Measurements from ENCODE around the gene UBQLN3.

DNA sequence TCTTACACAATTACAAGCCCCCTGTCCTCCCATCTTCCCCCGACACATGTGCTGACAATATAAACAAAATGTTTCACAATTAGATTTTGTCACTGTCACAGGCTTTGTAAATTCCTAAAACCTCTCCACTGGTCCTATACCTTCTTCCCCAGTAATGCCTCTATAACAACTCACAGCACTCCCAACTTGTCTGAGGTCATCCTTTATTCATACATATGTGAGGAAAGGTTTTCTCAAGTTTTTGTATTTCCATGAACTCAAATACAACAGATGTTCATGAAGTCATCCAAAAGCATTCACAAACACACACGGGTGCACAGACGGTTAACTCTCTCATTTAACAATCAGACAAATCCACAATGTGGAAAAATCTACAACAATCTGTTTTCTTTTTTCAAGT lies 36.7 kb upstream of the UBQLN3 start:
- TF ChIP-seq ZBTB7A (IDR thresholded peaks at IDR 0.05; ENCODE audit: low read depth) (no peak), EGR1 (IDR thresholded peaks at IDR 0.05) (no peak), REST (IDR thresholded peaks at IDR 0.05; ENCODE audit: low read depth) (no peak), EP300 (IDR thresholded peaks at IDR 0.05; ENCODE audit: borderline replicate concordance) (no peak), TAF1 (IDR thresholded peaks at IDR 0.05; ENCODE audit: low read depth) (no peak), CREB1 (IDR thresholded peaks at IDR 0.05; ENCODE audit: low read depth) (no peak), MAX (IDR thresholded peaks at IDR 0.05) (no peak), YY1 (IDR thresholded peaks at IDR 0.05; ENCODE audit: low read depth) (no peak), TEAD4 (IDR thresholded peaks at IDR 0.05) (no peak), NFIC (IDR thresholded peaks at IDR 0.05) (no peak), FOXM1 (IDR thresholded peaks at IDR 0.05; ENCODE audit: borderline replicate concordance, low read depth) (no peak)

All from Ishikawa (cell line).